ENCODE results near the gene DOCK4.
A peak's percentile ranks its signal among the peaks of the same experiment; 100 is the strongest.

DOCK4 gene

DNA sequence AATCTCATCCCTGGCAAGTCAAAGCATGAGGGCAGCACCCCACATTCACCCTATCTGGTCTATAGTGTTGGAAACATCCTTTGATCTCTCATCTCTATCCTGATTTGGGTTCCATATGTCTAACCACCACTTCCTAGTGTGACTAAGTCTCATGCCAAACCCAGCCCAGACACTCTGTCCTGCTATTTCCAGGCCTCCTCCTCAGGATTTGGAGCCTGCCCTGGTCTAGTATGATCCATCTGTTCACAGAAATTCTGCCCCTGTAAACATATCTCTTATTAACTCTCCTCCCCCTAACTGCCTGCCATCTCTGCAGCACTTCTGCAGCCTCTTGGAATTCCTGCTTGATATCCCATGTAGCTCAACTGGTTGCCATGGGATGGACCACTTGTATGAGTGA, 323.0 kb downstream of the DOCK4 start:
- no peak for DNase-seq

GRCh38 chr7:111878785-111879184, 327.4 kb downstream of the DOCK4 start:
- no peak for DNase-seq

GRCh38 chr7:111877931-111878330, 328.3 kb downstream of the DOCK4 start:
- no peak for DNase-seq

- DNase-seq, result no peak
Measured at GRCh38 chr7:111873963-111874690, 332.1 kb downstream of the DOCK4 start.

DNA sequence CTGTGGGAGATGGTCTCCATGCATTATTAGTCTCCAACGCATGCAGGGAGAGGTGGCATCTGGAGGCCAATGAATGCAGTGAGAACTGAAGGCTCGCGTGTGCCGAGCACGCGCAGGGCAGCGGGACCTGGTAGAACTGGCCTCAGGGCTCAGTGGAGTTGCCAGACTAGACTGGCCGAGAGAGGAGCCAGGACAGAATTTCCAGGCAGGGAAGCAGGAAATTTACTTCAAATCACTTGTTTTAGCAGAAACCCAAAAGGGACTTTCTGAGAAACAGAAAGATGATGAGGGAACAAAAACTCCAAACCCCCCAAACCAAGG, 332.9 kb downstream of the DOCK4 start:
- DNase-seq, result no peak

DNA sequence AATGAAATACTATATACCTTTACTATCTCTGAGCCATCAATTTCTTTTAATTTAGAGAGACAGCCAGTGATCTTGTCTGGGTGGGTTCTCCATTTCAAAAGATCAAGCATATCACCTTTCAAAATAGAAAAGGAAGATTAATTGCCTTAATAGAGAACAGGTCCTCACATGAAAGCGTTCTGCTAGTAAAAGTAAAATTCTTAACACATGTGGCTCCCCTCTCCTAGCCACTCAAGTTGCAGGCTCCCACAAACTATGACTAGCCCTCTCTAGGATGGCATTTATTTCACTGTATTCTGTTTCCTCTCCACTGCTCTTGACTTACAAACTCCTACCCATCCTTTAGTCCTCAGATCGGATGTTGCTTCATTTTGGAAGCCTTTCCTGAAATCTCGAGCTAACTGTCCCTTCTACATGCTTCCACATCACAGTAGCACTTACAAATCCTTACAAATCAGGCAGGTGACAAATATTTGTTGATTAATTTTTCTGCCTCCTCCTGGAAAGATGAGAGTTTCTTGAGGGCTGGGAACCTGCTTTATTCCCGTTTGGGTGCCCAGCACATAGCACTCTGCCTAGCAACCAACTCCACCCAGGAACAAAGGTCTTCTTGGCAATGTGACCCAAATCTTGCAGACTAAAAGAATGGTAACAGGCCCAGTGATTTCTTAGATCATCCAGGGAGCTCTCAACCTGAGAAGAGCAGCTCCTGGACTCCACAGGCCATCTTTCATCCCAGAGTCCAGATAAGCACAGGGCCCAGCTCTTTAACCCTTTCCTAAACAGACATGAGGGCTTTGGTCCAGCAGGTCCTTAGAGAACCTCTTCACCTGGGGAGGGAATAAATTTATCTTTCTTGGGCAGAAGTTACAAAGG, 333.5 kb downstream of the DOCK4 start:
- DNase-seq, result peak; percentile 20

DNA sequence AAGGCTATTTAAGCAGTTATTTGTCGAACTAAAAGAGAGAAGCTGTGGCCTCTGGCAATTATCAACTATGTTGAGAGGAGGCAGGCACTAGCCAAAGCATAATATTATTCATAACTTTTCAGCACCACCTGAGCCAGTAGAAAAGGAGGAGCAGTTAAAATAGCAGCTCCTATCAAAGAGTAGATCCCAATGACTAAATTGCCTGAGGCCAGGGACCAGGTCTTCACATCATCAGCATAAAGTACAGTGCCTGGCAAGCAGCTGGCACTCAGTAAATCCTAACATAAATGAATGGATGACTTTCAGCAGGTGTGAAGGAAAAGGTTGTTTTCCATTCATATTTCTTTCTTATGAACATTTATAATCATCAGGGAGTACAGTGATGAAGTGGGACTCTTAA, 334.9 kb downstream of the DOCK4 start:
- no peak for DNase-seq

DNA sequence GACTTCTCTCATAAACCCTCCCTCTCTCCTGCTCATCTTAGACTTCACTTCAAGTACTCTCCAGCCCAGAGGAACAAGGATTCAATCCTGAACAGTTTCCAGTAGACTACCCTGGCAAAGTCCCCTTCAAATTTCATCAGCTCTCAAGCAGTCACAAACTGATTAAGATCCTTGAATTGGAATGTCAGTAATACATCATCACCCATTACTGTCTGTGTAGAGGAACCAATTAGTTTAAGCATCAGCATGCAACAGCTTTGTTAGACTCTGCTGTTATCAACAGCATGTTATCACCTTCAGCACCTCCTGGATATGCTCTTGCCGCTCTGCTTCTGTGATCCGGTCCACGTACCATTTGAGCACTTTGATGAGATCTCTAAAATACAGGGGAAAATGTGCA, 336.9 kb downstream of the DOCK4 start:
- no peak for DNase-seq

DNA sequence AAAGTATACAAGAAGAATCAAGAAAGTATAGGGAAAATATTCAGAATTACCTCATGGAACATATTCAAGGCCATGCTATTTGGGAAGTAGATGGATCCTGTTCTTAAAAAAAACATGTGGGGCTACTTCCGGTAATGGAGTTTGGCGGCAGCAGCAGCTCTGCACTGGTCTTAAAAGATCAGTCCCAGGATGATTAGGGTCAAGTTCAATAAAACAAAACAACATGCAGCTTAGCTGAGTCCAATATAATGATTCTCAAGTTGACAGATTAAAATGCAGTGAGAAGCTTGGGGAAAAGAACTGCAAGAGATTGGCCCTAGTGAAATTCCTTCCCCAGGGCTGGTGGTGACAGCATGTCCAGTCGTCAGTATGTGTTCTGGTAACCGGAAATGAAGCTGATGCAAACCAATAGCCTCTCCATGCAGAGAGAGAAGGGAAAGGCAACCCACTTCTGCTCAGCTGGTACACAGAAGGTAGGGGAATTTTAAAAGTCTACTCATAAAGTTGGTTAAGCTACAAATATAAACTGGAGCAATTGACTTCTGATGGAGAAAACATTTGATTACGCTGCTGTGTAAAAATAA, 338.8 kb downstream of the DOCK4 start:
- DNase-seq, result no peak

DNA sequence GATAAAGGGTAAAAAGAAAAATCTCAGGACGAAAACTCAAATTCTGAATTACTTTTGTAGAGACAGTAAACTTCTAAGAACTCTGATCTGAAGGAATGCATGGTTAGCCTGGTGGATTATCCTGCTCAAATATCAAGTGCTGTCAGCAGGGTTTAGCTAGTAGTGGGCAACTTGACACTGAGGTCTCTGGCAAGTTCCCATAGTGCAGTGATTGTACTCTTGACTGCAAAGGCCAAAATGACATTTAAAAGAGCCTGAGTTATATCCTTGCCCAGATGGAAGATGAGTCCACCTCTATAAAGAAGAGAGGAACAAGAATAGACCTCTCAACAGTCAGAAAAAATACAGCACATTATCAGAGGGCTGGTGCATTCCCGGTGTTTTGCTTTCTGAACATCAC, 339.4 kb downstream of the DOCK4 start:
- no peak for DNase-seq

DNA sequence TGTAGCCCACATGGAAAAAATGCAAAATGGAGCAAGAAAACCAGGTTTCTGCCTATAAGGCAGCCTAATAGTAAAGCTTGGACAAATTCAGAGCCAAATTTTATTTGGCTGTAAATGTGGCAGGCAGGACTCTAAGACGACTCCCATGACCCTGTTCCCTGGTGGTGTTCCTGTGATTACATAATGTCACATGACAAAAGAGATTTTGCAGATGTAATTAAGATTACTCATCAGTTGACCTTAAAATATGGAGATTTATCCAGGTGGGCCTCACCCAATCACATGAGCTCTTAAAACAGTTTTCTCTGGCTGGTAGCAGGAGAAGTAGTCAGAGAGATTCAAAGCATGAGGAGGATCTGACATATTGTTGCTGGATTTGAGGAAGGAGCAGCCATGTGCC, 340.8 kb downstream of the DOCK4 start:
- no peak for DNase-seq

DNA sequence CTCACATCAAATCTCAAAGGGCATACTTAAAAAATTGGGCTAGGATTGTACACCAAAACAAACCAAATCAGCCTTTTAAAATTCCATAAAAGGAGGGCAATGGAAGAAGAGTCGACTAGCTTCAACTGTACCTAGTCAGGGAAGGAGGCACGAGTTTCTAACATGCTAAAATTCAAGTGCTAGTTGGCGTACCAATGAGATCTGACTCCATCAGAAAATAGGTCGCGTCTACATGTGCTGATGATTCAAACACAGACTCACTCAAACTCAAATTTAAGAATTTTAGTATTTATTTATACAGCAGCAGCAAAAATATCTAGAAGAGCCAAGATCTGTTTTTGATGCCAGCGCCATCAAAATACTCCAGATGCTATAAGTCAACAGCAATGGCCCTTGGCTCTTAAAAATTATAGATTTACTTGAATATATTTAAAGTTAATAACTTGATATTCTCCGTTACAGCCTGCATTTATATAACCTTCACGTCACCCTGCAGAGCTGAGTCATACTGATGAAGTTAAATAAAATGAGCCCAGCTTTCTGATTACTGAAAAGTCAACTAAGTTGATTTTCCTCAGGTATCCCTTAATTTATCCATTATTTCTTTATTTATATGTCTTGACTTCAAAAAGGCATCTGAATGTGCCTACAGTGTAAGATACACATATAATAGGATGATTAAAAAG, 341.8 kb downstream of the DOCK4 start:
- DNase-seq, result no peak

DNA sequence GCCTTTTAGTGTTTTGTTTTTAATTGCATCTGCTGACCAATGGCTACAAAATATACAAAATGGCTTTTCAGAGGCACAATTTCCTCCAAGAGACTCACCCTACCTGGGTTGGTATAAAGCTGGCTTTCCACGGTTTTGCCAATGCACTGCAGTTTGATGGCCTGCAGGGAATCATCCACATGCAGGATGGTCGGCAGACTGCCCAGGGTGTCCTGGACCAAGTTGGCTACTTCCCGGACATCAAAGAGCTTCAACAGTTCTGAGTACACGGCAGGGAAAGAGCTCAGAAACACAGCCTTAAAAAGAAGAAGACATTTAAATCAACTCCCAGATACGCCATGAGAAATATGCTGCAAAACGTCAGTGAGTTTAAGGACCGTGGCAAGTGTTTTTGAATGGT, 342.9 kb downstream of the DOCK4 start:
- no peak for DNase-seq

GRCh38 chr7:111860248-111860647, 346.0 kb downstream of the DOCK4 start:
- no peak for DNase-seq

- no peak for DNase-seq
Measured at GRCh38 chr7:111858331-111858730, 347.9 kb downstream of the DOCK4 start.

- DNase-seq, result peak; percentile 15
Measured at GRCh38 chr7:111855842-111856227, 350.4 kb downstream of the DOCK4 start.

DNA sequence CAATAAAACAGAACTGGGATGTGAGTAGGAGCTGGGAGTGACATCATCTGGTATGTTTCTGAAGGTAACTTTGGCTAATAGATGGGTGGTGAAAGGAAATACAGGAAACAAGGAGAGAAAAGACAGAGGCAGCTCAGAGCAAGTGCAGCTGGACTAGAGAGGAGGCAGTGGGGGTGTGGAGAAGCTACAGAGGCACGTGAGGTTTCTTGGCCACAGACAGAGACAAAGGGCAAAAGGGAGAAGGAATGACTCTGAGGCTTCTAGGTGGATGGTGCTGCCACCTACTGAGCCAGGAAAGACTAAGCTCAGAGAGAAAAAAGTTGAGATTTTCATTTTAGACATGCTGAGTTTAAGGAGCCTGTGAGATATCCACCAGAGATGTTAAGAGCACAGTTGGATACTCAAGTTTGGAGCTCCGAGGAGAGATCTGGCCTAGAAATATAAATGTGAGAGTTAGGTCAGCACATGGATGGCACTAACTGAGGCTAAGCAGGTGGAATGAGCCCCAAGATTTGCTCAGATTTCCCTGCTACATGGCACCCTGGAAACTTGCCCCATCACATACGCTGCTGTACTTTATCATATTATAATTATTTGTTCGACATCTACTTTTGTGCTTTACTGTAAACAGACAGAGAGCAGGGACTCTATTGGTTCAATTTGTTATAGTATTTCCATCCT, 350.9 kb downstream of the DOCK4 start:
- DNase-seq, result no peak

DNA sequence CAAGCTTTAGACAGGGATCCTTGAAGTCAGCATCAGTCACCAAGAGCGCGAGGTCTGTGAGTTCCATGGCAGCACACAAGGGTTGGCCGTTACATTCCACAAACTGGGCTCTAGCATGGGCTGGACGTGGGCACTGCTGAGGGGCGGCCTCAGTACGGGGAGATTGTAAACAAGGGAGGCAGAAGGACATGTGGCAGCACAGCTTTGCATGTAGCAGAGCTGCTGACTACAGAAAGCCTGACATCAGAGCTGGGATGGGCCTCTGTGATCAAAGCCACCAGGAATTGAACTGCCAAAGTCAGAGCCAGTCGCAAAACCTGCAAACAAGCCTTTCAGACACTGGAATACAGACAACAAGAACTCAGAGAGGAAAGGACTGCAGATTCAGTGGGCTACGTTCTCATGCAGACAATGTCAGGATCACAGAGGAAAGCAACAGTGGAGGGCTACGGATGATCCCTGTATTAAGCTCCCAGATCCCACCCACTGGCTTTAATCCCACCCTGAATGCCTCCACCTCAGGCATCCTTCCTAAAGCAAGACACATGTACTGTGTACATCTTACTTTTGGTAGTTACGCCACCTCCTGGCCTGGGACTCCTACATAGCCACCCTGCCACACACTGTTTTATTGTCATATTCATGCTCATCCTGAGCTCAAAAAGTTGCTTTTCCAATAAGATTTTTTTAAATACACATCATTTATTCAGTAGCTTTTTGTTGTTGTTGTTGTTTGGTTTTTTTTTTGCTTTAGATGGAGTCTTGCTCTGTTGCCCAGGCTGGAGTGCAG, 352.8 kb downstream of the DOCK4 start:
- no peak for DNase-seq

GRCh38 chr7:111852081-111852480, 354.1 kb downstream of the DOCK4 start:
- DNase-seq, result no peak

DNA sequence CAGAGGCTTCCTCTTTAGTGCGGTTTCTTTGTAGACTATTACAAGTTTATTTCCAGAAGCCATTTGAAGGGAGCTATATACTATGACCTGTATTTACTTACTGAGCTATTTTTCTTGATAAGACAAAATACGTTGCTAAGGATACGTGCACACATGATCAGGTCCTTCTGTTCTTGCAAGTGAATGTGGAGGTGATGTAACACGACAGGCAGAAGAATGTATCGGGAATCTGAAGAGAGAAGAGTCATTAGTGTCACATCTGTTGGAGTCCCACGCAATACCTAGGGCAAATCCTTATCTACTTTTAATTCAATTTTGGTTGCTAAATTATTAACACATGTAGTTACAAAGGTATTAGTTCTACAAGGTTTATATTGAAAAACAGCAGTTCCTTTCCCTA, 359.3 kb downstream of the DOCK4 start:
- no peak for DNase-seq

GRCh38 chr7:111845853-111846252, 360.3 kb downstream of the DOCK4 start:
- no peak for DNase-seq

Measured in NCI-H2171 (cell line).